OCI-LY1 (cell line): ENCODE results near the gene HOXC6.

Experiments
- CTCF ChIP-seq: fragments of 200-600 bp; sonication (generic), shearing (Covaris generic); IDR thresholded peaks from 2 replicates; pipeline ENCODE4 v1.5.1; 2017; ENCODE audit warnings: mild to moderate bottlenecking, antibody characterized with exemption, low read length, moderate library complexity, mixed read lengths
- EZH2 ChIP-seq: fragments of 200-600 bp; sonication (generic), shearing (Covaris generic); IDR thresholded peaks from 2 replicates; pipeline ENCODE4 v1.8.0; 2017; ENCODE audit warnings: borderline replicate concordance, mixed run types, mild to moderate bottlenecking, antibody characterized with exemption, low read length, moderate library complexity, mixed read lengths

GRCh38 chr12:54044425-54045103 is 16.3 kb downstream of the HOXC6 start:
- TF ChIP-seq CTCF, result no peak
- TF ChIP-seq EZH2, result no peak
